ENCODE measurements around the gene VPS18. TPM values are rescaled to one million over a fixed set of nuclear protein-coding genes. Genes with fewer than 3 reads are reported as not detected.

The VPS18 gene
- total RNA-seq, 2 donors from 2014 or later = 26.6 to 29.0 TPM

DNA sequence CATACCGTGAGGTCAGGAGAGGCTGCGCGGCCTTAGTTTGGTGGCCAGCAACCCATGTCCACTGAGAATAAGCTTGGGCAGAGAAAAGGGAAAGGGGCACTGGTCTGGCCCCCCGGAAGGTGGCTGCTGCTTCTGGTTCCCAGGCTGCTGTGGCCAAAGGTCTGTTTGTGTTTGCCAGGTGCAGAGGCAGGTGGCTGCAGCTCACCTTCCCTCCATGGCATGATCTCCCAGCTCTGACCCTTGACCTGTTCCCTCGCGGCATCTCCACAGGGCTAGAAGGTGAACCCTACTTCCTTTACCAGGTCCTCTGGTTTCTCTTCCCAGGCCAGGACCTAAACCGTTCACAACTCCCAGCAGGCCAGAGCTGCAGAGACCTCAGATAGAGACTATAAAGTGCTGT lies 13.8 kb downstream of the VPS18 start:
- TF ChIP-seq, protein P1, sequence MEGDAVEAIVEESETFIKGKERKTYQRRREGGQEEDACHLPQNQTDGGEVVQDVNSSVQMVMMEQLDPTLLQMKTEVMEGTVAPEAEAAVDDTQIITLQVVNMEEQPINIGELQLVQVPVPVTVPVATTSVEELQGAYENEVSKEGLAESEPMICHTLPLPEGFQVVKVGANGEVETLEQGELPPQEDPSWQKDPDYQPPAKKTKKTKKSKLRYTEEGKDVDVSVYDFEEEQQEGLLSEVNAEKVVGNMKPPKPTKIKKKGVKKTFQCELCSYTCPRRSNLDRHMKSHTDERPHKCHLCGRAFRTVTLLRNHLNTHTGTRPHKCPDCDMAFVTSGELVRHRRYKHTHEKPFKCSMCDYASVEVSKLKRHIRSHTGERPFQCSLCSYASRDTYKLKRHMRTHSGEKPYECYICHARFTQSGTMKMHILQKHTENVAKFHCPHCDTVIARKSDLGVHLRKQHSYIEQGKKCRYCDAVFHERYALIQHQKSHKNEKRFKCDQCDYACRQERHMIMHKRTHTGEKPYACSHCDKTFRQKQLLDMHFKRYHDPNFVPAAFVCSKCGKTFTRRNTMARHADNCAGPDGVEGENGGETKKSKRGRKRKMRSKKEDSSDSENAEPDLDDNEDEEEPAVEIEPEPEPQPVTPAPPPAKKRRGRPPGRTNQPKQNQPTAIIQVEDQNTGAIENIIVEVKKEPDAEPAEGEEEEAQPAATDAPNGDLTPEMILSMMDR (conservative IDR thresholded peaks at IDR 0.05) = no peak
- Mint-ChIP-seq H3K9me3 (no peaks in the 10 kb centered on the region), H3K27me3 (ENCODE audit: insufficient read depth) (no peaks in the 10 kb centered on the region), H3K36me3 (ENCODE audit: low read depth) (peaks cover 19% of the 10 kb centered on the region), H3K4me1 (peaks cover 9% of the 10 kb centered on the region), H3K27ac (no peak overlapping the region), H3K4me3 (no peak overlapping the region)
- Histone ChIP-seq H3K4me1 (ENCODE audit: control insufficient read depth, insufficient read depth, low read length) (peaks cover 5% of the 10 kb centered on the region), H3K36me3 (ENCODE audit: control insufficient read depth, insufficient read depth, low read length) (peaks cover 26% of the 10 kb centered on the region), H3K27ac (ENCODE audit: low read depth, low read length) (no peak overlapping the region), H3K4me3 (ENCODE audit: low read length) (no peak overlapping the region), H3K9me3 (ENCODE audit: control insufficient read depth, low read length) (no peaks in the 10 kb centered on the region), H3K27me3 (ENCODE audit: control insufficient read depth, insufficient read depth, low read length, poor library complexity, severe bottlenecking) (no peaks in the 10 kb centered on the region), H3K9ac (ENCODE audit: extremely low read depth, low read length, poor library complexity, severe bottlenecking) (no peak overlapping the region)
- DNase-seq = peak; percentile 25
- 91 to 97% methylated on average over 5 to 7 of the region's 7 CpGs for WGBS, 2 experiments (ENCODE audit: insufficient coverage in 1 of 2, insufficient read length in 1 of 2)

DNA sequence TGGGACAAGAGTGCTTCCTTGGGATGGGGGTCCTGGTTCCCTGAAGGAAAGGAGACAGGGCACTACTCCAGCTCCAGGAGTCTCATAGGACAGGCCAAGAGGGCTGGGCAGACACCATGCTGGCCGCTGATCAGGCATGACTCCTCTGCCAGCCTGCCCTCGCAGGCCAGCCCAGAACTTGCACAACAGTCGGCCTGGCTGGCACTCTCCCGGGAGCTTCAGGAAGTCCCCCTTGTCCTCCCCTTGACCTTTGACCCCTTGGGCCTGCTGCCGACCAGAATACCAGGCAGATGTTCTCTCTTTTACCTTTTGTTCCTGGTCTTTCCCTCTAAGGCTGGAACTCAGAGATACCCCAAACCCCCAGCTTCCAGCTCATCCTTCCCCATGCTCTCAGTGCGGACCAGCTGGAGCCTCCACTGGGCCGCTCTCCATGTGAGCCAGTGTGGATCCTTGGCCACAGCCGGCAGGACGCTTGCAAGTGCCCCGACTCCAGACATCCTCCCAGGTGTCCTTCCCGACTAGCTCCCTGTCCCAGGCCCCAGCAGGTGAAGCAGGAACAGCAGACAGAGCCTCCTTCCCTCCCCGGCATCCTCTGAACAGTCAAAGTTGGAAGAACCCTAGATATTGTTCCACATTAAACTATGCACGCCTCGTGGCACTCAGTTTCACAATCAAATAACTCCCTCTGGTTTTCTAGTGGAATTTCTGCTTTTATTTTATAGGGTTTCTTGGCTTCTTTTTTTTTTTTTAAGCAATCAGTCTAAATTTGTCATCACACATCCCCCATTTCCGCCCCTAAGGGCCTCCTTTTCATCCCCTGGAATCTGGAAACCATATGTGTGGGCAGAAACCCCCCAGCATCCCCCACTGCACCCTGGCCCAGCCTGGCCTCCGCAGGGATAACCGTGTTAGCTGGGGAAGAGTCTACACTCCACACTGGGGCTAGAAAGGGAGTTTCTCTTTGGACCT lies 15.7 kb downstream of the VPS18 start:
- no peak overlapping the region for H3K9ac ChIP-seq (ENCODE audit: extremely low read depth, low read length, poor library complexity, severe bottlenecking)
- H3K27ac ChIP-seq (ENCODE audit: low read depth, low read length) = no peak overlapping the region
- no peaks in the 10 kb centered on the region for H3K9me3 ChIP-seq (ENCODE audit: control insufficient read depth, low read length)
- Mint-ChIP-seq H3K9me3 (no peaks in the 10 kb centered on the region), H3K27me3 (ENCODE audit: insufficient read depth) (no peaks in the 10 kb centered on the region), H3K4me1 (peaks cover 9% of the 10 kb centered on the region), H3K4me3 (no peak overlapping the region), H3K27ac (no peak overlapping the region), H3K36me3 (ENCODE audit: low read depth) (peaks cover 4% of the 10 kb centered on the region)
- WGBS, 2 experiments (ENCODE audit: insufficient coverage in 1 of 2, insufficient read length in 1 of 2) = 80 to 89% methylated on average over 8 to 17 of the region's 17 CpGs
- H3K4me1 ChIP-seq (ENCODE audit: control insufficient read depth, insufficient read depth, low read length) = peaks cover 5% of the 10 kb centered on the region
- H3K27me3 ChIP-seq (ENCODE audit: control insufficient read depth, insufficient read depth, low read length, poor library complexity, severe bottlenecking) = no peaks in the 10 kb centered on the region
- TF ChIP-seq, protein P1 (conservative IDR thresholded peaks at IDR 0.05) = no peak
- no peak for DNase-seq
- peaks cover 10% of the 10 kb centered on the region for H3K36me3 ChIP-seq (ENCODE audit: control insufficient read depth, insufficient read depth, low read length)
- no peak overlapping the region for H3K4me3 ChIP-seq (ENCODE audit: low read length)

DNA sequence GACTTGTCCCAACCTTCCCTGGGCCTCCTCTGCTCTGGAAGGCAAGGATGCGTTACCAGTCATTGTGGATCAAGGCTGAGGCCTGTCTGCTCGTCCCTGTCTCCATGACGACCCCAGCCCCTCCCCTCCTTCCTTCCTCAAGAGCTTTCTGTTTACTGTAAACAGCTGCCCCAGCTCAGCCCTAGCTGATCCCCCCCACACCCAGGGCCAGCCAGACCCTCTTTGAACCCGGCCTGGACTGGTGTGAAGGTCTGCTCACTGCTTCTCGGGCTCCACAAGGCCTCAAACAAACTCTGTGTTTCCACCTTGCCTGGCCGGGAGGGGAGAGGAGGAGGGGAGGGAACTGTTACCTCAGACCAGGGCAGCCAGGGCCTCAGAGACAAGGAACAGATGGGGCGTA lies 16.9 kb downstream of the VPS18 start:
- Histone ChIP-seq H3K36me3 (ENCODE audit: control insufficient read depth, insufficient read depth, low read length) (no peaks in the 10 kb centered on the region), H3K27me3 (ENCODE audit: control insufficient read depth, insufficient read depth, low read length, poor library complexity, severe bottlenecking) (no peaks in the 10 kb centered on the region), H3K27ac (ENCODE audit: low read depth, low read length) (no peak overlapping the region), H3K9me3 (ENCODE audit: control insufficient read depth, low read length) (no peaks in the 10 kb centered on the region), H3K4me3 (ENCODE audit: low read length) (no peak overlapping the region), H3K4me1 (ENCODE audit: control insufficient read depth, insufficient read depth, low read length) (peaks cover 5% of the 10 kb centered on the region), H3K9ac (ENCODE audit: extremely low read depth, low read length, poor library complexity, severe bottlenecking) (peak overlapping the region; percentile 35)
- H3K9me3 Mint-ChIP-seq = no peaks in the 10 kb centered on the region
- H3K4me1 Mint-ChIP-seq = peaks cover 9% of the 10 kb centered on the region
- no peaks in the 10 kb centered on the region for H3K36me3 Mint-ChIP-seq (ENCODE audit: low read depth)
- peak; percentile 87 for DNase-seq
- no peak overlapping the region for H3K4me3 Mint-ChIP-seq
- 61 to 70% methylated on average over 2 to 7 of the region's 7 CpGs for WGBS, 2 experiments (ENCODE audit: insufficient coverage in 1 of 2, insufficient read length in 1 of 2)
- peak overlapping the region; percentile 90 for H3K27ac Mint-ChIP-seq
- TF ChIP-seq, protein P1 (conservative IDR thresholded peaks at IDR 0.05) = no peak
- H3K27me3 Mint-ChIP-seq (ENCODE audit: insufficient read depth) = peaks cover 5% of the 10 kb centered on the region

Measured in endodermal cell (in vitro differentiated cells).